ENCODE results near the gene CENPN.

Gene CENPN, protein sequence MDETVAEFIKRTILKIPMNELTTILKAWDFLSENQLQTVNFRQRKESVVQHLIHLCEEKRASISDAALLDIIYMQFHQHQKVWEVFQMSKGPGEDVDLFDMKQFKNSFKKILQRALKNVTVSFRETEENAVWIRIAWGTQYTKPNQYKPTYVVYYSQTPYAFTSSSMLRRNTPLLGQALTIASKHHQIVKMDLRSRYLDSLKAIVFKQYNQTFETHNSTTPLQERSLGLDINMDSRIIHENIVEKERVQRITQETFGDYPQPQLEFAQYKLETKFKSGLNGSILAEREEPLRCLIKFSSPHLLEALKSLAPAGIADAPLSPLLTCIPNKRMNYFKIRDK

DNA sequence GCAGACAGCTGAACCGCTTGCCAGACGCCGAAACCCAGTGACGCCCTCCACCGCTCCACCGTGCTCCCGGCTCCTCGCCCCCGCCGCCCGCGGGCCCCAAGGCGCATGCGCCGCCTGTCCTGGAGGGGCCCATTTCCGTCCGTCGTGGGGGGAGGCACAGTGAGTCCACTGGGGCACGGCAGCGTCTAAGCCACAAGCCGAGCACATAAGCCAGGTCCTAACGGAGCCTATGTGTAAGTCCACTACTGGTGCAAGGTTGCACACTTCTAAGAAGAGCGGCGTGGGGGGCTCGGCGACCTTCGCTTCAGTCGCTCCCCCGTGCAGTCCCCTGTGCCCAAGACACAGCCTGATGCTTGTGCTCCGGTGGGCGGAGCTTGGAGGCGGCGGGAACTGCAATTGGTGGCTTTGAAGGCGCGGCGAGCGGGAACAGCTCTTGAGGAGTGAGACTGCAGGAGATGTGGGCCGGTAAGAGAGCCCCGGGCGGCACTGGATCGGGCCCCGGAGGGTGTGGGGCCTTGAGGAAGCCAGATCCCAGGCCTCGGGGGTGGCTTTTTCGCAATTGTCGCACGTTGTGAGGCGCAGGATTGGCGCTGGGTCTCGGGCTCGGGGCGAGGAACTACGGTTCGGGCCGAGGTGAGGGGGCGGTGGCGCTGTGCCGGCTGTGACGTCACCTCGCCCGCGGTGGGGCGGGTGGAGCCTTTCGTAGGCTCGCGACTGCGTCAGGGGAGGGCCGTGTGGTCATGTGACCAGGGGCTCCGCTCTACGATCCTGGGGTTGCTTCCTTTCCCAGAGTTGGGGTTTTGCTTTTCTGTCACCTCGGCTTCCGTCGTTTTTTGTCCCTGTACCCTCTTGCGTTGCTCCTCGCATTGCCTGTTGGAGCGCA, at the start of gene CENPN, which contains the start of gene CMC2:
TSS of gene CENPN (plus strand) at position 402 of the 883 bp plus-strand sequence. CDS start 4,726 bp downstream, outside the sequence.
TSS of gene CMC2 (minus strand) at position 73 of the 883 bp plus-strand sequence. CDS start 9,491 bp downstream, outside the sequence.
- H3K27ac ChIP-seq: peak within 1 kb of the TSS; percentile 94
- no peak for TF ChIP-seq ZFX (IDR thresholded peaks at IDR 0.05; ENCODE audit: borderline replicate concordance)
- TF ChIP-seq, protein P1, sequence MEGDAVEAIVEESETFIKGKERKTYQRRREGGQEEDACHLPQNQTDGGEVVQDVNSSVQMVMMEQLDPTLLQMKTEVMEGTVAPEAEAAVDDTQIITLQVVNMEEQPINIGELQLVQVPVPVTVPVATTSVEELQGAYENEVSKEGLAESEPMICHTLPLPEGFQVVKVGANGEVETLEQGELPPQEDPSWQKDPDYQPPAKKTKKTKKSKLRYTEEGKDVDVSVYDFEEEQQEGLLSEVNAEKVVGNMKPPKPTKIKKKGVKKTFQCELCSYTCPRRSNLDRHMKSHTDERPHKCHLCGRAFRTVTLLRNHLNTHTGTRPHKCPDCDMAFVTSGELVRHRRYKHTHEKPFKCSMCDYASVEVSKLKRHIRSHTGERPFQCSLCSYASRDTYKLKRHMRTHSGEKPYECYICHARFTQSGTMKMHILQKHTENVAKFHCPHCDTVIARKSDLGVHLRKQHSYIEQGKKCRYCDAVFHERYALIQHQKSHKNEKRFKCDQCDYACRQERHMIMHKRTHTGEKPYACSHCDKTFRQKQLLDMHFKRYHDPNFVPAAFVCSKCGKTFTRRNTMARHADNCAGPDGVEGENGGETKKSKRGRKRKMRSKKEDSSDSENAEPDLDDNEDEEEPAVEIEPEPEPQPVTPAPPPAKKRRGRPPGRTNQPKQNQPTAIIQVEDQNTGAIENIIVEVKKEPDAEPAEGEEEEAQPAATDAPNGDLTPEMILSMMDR (IDR thresholded peaks at IDR 0.05): no peak

DNA sequence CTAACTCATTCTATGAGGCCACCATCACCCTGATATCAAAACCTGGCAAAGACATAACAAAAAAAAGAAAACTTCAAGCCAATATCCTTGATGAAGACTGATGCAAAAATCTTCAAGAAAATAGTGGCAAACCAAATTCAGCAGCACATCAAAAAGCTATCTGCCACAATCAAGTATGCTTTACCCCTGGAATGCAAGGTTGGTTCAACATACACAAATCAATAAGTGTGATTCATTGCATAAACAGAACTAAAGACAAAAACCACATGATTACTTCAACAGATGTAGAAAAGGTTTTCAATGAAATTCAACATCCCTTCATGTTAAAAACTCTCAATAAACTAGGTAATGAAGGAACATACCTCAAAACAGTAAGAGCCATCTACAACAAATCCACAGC, 48.7 kb upstream of the CENPN start:
- TF ChIP-seq, protein P1 (IDR thresholded peaks at IDR 0.05): no peak
- no peak for TF ChIP-seq ZFX (IDR thresholded peaks at IDR 0.05; ENCODE audit: borderline replicate concordance)
- no peak overlapping the region for H3K27ac ChIP-seq

DNA sequence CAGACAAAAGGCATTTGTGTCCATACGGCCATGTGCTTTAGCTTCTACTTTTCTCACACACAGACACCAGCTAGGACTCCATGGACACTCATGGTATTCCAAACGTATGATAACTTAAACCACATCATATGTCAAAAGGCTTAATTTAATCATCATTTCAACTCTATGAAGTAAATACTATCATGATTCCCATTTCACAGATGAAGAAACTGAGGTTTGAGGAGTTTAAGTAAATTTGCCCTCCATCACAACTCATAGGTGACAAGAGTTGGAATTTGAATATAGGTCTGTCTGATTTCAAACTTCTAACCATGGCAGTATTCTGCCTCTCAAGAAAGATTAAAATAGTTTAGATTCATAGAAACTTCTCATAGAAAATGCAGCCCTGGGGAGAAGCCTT, 44.1 kb upstream of the CENPN start:
- TF ChIP-seq, protein P1 (IDR thresholded peaks at IDR 0.05): no peak
- TF ChIP-seq ZFX (IDR thresholded peaks at IDR 0.05; ENCODE audit: borderline replicate concordance): no peak
- no peak overlapping the region for H3K27ac ChIP-seq

DNA sequence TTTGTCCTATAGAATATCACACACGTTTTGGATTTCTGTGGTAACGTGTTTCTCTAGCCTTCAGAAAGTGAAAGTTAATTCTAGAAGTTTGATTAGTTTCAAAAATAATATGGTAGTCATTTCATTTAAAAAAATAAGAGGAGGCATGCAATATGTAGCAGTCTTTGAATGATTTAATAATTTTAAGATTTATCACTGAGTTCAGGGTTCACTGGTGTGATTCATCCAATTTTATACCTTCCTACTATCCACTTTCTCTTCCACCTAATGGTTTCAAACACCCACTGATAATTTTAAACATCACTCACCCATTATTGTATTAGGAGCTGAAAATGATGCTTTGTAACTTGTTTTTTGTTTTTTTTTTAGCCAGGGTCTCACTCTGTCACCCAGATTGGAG, 42.7 kb upstream of the CENPN start:
- H3K27ac ChIP-seq: peak overlapping the region; percentile 19
- TF ChIP-seq ZFX (IDR thresholded peaks at IDR 0.05; ENCODE audit: borderline replicate concordance): no peak
- TF ChIP-seq, protein P1 (IDR thresholded peaks at IDR 0.05): no peak

DNA sequence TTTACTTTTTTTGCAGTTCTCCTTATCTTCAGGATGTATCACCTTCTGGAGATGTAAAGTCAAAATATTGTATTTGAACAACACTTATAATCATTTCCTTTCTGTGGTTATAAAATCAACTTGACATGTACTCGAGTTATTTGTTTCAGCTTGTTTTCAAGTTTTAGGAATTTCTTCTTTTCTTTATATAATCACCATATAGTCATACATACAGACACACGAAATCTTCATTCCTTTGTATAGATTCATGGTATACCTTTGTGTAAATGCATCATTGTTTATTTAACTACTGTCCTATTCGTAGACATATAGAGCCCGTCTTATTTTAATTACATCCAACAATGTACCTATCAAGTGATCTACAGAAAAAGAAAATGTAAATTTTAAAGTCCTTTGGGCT, 40.4 kb upstream of the CENPN start:
- H3K27ac ChIP-seq: no peak overlapping the region
- TF ChIP-seq ZFX (IDR thresholded peaks at IDR 0.05; ENCODE audit: borderline replicate concordance): no peak
- TF ChIP-seq, protein P1 (IDR thresholded peaks at IDR 0.05): no peak

DNA sequence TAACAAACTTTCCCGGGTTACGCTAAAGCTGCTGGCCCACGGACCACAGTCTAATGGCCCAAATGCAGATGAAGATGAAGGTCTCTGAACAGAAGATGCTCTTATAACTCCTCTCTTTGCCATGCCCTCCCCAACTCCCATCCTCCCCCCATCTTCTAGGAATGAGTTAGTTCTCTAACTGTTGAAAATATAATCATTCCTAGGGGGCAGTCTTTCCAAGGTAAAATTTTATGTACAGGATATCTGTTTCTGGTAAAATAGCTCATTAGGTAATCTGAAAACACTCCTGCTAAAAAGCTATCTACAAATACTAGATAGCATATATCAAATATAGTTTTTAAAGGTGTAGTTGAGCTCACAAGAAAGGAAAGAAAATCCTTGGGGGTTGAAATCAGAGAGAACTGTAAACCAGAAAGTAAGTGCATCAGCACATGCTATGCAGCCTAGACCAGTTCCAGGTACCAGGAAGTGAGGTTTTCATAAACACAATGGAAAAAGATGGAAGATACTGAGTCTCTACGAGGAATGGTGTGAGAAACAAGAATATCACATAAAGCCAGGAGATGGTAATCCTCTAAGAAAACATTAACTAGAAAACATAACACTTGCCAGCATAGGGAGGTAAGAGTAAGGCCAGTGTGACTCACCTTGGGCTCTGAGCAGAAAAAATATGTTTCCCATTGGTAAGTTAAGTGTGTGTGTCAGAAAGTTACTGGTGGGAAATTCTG, 38.5 kb upstream of the CENPN start:
- TF ChIP-seq, protein P1 (IDR thresholded peaks at IDR 0.05): no peak
- no peak for TF ChIP-seq ZFX (IDR thresholded peaks at IDR 0.05; ENCODE audit: borderline replicate concordance)
- peak overlapping the region; percentile 59 for H3K27ac ChIP-seq

Data from 22Rv1 (cell line).